Measurements from ENCODE around the gene MYO5B.

Gene MYO5B

GRCh38 chr18:50091509-50092244 is 103.3 kb downstream of the MYO5B start:
- no peak overlapping the region for H3K4me3 ChIP-seq (ENCODE audit: low read depth, low read length)
- TF ChIP-seq CTCF (IDR thresholded peaks at IDR 0.05; ENCODE audit: low read depth, low read length), result no peak

GRCh38 chr18:50090370-50091312 is 104.3 kb downstream of the MYO5B start:
- TF ChIP-seq CTCF (IDR thresholded peaks at IDR 0.05; ENCODE audit: low read depth, low read length), result no peak
- H3K4me3 ChIP-seq (ENCODE audit: low read depth, low read length), result no peak overlapping the region

DNA sequence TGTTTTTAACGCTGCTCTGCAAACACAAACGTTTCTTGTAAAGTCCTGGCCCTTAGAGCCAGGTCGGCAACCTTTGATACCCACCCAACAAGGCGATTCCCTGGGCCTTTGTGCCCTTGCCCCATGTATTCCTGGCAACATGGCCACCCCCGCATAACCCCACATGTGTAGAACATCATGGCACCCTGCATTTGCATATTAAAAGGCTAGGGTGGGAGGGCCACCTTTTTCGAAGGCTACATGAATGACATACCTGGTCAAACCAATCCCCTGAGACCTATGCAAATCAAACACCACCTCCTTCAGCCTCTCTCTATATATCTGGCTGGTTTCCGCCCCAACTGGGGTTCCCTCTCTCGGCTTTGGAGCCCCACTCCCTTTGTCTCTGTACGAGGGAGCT is 105.2 kb downstream of the MYO5B start:
- H3K4me3 ChIP-seq (ENCODE audit: low read depth, low read length), result no peak overlapping the region
- TF ChIP-seq CTCF (IDR thresholded peaks at IDR 0.05; ENCODE audit: low read depth, low read length), result no peak

GRCh38 chr18:50083708-50084107 is 111.2 kb downstream of the MYO5B start:
- TF ChIP-seq CTCF (IDR thresholded peaks at IDR 0.05; ENCODE audit: low read depth, low read length), result no peak
- no peak overlapping the region for H3K4me3 ChIP-seq (ENCODE audit: low read depth, low read length)

- no peak for TF ChIP-seq CTCF (IDR thresholded peaks at IDR 0.05; ENCODE audit: low read depth, low read length)
- H3K4me3 ChIP-seq (ENCODE audit: low read depth, low read length), result no peak overlapping the region
These were observed 113.9 kb downstream of the MYO5B start for GRCh38 chr18:50080932-50081560.

DNA sequence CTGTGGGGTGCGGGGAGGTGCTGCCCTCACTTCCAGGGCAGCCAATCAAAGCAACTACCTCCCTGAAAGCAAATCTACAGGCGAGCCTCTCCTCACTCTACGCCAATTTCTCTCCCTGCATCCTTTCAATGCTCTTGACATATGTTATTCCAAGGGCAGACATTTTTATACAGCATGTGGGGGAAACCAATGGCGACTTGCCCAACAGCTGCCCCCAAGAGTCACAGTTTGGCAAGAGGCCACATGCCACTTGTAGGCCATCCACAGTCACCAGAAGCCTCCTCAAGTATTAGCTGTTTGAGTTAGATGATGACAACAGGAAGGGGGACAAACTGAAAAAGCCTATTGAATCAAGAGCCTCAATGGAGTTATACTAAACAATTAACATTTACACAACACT is 114.6 kb downstream of the MYO5B start:
- no peak for TF ChIP-seq CTCF (IDR thresholded peaks at IDR 0.05; ENCODE audit: low read depth, low read length)
- H3K4me3 ChIP-seq (ENCODE audit: low read depth, low read length), result no peak overlapping the region
